NCI-H2171 treated with DMSO at 0.1 percent for 48 hours (cell line): Measurements from ENCODE around the gene ZNF740.

ENCODE experiments used
- DNase-seq: peaks from one replicate; lab custom pipeline; 2025; lab: John Stamatoyannopoulos, UW

ZNF740 gene

DNA sequence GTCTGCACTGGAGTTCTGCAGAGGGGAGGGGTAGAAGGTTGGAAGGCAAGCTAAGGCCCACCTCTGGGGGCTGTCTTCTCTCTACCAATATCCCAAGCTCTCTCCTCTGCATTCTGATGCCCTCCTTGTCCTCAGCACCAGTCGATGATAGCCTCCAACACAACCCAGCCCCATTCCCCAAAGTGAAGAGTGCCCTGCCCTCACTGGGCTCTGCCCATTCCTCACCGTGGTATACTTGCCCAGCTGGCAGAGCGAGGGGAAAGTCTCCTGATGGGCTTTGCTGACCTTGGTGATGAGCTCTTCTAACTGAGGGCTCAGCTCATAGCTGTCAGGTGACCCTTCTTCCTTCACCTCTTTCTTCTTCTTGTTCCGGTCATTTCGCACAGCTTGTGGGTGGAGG is 33.7 kb downstream of the ZNF740 start:
- no peak for DNase-seq

DNA sequence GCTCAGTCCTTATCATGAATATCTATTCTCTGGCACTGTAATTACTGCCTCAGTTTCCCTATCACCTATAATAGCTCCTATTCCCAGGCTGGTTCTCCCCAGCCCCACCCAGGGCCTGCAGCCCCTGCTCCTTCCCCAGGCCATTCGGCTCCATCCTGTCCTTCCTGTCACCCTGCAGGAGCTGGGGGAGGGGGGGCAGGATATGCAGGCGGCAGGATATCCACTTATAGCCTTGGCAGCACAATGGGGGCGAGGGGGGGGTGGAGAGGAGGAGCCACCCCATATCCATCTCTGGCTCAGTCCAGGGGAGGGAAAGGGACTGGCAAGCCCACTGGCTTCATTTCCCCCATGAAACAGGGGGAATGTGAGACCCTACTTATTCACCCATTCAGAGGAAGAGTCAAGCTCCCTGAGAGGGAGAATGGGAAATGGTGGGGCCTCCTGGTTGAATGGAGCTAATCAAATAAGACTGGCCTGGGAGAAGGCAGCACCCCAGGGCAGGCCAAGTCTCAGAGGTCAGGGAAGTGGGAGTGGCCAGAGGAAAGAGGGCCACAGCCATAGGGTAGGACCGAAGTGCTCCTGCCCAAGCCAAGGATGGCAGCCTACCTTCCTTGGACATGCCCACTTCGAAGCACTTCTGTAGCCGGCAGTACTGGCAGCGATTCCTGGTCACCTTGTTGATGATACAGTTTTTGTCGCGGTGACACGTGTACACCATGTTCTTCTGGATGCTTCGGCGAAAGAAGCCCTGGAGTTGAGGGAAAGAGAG is 34.3 kb downstream of the ZNF740 start:
- no peak for DNase-seq

DNA sequence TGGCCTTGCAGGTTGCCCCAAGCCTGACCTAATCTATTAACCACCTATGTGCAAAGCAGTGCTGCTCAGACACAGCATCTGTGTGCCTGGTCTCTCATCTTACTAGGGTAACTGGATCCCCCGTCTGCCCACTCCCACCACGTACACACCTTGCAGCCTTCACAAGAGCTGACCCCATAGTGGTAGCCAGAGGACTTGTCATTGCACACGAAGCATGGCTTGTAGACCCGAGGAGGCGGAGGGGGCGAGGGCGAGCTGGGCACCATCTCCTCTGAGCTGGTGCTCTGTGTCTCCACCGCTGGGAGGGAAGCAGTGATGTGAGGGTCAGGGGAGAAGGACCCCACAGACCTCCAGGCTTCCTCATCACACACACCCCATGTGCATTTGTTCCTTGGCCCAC is 35.0 kb downstream of the ZNF740 start:
- DNase-seq, result no peak

DNA sequence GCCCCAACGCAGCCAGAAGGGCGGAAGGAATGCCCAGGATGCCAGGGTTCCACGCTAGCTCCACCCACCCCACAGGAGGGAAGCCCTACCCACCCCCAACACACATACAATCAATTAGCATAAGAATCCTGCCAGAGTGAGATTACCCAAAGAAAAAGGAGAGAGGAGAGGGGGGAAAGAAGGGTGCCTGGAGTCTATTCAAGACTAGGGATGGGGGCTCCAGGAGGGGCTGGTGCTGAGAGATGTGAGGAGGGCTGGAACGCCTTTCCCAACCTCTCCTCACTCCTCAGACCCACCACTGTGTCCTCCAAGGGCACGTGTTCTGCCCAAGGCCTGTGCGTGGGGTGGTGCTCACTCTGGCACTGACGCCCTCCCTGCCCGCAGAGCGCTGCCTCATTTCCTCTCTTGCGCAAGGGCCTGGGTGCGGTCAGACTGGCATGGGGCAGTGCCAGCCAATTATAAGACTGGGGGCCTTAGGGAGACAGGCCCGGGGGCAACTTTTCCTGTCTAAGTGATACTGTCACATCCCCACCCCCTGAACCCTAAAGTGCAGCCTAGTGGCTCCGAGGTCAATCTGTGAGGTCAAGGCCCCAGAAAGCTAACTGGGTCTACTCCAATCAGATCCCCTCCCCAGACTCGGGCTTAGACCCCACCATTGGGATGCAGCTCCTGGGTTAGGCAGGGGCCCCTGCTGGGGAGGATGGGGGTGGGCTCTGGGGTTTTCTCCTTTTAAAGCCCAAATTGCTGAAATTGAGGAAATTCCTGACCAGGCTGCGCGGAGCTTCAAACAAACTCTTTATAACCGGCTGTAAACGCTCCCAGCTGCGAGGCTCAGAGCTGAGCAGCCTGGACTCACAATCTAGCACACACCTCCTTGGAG is 36.8 kb downstream of the ZNF740 start:
- DNase-seq, result no peak

DNA sequence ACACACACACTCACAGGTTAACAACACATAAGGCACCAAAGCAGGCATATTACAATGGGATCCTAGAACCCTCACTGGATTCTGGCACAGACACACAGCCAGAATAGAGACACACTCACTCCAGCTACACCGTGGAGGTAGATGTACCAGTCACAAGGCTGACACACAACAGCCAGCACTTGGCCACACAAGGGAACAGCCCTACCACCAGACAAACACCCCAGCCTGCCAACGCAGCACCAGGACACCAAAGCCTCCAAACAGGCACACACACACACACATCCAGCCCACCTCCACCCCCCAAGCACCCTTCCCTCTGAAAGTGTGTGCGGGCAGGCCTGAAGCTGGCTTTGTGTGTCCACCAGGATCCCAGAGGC is 37.4 kb downstream of the ZNF740 start:
- no peak for DNase-seq

DNA sequence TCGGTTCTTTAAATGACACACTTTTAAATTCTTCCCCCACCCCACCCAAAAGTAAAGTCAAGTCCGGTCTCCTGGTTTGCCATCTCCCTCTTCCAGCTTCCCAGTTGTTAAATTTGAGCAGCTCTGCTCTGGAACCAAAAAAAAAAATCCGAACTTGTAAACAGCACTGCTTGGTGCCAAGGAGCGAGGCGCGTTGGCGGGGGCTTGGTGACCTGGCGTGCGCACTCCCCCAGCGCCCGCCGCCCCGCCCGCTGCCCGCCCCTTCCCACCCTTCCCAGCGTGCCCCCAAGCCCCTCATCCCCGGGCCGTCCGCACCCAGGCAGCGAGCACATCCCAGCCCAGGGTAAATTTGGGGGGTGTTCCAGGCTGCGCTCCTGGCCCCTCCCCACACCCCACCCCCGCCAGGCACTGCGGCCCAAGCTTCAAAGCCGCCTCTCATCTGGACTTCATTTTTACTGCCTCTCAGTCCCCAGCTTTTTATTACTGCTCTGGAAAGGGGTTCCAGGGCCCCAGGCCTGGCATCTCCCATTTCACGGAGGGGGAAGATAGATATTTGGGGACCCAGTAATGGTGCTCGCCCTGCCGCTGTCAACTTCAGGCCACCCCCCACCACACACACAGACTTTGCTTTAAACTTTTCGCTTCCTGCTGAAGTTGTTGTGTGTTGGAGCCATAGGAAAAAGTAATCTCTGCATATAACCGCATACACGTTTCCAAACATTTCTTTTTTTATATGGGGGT is 38.2 kb downstream of the ZNF740 start:
- no peak for DNase-seq

DNA sequence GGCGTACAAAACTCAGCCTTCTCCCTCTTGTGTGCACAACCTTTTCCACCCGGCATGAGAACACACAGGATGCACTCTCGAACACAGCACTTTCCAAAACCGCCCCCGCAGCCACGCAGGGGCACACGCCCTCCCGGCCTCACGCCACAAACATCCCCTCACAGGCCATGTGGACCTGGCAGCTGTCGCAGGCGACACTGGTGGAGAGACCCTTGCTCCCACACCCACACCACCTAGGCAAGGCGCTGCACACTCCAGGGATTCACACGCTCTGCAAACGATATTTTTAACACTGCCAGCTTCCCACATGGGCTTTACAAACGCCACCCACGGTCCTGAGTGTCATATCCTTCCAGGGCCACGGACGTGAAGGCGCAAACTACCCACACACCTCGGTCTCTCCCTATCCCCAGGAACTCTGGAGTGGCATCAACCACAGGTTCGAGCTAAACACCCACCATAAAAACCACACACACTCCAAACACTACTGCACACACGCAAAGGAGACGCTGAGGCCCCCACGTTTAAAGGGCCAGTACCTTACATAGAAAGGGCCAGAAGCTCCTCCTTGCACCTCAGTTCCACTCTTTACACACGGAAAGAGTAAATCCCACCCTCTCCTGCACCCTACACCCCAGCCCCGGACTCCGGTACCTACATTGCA is 38.9 kb downstream of the ZNF740 start:
- DNase-seq, result no peak

DNA sequence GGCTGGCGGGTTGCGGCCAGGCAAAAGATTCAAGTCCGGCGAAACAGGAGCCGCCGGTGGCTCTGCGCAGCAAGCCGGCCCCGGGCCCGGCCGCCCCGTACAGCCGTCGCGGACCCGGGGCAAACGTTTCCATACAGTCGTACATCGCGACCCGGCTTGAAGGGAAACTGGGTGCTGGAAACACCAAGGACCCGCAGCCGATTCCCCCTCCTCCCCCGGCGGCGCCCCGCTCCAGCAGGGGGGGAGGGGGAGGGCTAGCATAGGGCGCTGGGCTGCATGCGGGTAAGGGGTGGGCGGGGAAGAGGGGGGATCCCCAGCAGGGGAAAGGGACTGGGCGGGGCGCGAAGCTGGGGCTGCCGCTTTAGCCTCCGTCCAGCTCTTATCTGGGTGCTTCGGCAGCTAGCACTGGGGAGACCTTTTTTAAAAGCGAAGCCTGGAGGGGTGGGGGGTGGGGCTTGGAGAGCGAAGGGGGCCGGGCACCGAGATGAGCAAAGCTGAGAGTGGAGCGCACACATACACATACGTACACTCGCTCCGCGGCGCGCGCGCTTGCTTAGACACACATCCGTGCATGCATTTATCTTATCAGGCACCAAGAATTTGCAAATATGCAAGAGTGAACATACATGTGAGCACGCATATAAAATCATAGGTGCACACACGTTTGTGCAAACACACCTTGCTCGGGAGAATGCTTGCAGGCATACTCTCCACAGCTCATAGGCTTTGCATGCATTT is 39.6 kb downstream of the ZNF740 start:
- DNase-seq, result peak; percentile 64

DNA sequence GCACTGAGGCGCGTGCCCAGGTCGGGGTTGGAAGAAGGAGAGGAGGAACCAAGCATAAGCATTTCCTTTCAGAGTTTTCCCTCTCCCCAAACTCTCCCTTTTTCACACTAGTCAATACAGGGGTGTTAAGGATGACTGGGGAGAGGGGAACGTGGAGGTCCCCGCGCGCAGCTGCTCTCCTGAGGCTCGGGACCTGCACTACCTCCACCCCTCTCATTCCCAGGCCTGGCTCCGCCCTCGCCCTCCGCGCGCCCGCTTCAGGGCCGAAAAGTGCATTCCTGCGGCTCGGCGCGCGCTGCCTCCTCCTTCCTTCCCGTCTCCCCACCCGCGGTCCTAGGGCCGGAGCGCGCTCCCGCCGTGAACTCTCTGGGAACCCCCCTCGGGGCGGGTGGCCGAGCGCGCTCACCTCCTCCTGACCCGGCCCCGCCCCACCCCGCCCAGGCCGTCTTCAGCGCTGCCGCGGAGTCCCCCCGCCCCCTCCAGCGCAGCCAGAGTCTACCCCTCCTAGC is 40.2 kb downstream of the ZNF740 start:
- peak; percentile 76 for DNase-seq

DNA sequence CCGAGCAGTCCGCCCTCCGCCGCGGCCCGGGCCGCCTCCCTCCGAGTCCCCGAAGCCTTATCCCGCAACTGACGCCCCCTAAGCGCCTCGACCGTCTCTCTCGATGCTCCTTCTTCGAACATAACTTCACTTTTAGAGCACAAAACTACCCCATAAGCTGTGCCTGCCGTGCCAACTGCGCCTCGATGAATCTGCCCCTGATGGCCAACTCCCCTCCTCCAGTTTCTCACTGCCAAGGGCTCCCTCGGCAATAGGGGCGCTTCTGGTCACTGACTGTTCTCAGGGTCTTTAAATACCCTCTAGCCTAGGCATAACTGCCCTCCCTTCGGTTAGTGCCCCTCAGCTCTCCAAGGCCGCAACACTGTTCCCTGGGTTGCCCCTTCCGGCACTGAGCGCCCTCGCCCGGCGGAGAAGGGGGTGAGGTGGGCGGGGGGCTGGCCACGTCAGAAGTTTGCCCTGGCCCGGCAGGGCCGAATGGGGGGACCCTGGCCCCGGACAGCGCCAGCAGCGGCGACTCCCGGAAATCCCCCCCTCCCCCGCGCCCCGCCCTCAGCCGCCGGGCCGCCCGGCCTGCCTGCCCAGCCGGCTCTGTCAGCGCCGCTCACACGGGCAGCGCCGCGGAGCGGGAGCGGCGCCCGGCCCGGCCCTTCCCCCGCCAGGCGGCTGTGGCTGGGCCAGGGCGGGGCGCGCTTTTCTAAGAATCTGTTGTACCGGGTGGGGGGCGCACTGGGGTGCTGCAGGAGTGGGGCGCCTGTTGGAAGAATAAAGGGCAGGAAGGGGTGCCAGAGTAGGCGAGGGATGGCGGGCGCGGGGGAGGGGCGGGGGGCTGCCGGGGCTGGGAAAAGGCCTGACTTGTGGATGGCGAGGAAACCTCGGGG is 40.9 kb downstream of the ZNF740 start:
- DNase-seq, result peak; percentile 42

DNA sequence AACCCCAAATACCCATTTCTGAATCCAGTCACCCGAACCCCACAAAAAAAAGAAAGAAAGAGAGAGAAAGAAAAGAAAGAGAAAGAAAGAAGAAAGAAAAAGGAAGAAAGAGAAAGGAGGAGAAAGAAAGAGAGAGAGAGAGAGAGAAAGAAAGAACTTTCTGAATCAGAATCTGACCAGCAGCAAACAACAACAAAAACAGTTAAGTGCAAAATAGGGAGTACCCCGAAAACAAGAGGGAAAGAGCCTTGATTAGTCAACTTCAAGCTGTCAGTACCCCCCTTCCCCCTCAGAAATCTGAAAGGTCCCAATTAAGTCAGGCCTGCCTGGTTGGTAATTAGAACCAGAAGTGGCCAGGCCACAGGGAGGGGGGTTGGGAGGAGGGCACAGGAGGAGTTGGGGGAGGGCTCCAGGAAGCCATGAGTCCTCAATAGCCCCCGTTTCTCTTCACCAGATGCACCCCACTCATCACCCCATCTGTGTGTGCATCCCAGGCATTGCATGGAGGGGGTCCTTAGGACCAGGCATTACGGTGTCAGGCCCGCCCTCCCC is 41.7 kb downstream of the ZNF740 start:
- no peak for DNase-seq

DNA sequence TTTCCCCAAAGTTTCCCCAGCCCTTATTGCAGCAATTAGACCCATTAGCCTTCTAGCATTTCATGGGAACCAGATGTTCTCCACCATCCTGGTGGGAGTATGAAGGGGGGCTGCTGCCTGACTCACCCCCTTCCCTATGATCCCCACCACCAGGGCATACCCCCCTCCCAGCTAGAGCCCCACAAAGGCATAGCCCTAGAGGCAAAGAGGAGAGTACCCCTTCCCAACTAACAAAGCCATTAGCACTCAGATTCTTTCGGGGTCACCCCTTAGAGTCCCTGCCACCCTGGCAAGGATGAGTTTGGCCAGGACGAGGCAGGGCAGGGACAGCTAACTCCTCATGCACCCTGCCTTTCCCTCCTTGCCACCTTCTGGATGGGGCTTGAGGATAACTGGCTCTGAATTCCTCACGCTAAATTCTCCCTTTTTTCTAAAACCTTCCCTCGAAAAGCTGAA is 42.3 kb downstream of the ZNF740 start:
- DNase-seq, result no peak

DNA sequence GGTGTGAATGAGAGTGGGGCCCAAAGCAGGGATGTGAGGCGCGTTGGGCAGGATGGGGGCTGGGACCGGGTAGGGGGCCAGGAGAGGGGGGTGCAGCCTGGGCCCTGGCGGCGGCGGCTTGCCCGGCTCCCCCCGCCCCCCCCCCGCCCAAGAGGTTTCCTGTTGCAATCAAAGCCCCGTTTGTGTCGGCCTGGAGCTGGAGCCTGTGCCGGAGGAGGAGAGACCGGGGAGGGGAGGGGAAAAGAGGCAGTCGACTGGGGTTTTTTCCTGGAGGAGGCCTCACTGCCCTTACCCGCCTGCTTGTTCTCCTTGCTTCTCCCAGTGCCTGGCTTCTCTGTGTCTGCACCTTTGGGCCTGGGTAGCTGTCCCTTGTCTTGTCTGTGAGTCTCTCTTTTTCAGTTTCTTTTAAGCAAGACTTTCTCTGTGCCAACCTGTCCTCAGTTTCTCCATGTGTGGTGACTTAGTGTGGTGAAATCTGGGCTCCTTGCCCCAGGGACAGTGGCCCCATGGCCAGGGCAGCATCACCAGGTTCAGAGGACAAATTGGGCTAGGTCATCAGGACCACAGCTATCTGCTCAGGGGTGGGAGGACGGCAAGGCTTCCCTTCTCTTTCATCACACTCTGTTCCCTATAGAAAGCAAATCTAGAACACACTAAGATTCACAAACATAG is 43.0 kb downstream of the ZNF740 start:
- DNase-seq, result no peak

DNA sequence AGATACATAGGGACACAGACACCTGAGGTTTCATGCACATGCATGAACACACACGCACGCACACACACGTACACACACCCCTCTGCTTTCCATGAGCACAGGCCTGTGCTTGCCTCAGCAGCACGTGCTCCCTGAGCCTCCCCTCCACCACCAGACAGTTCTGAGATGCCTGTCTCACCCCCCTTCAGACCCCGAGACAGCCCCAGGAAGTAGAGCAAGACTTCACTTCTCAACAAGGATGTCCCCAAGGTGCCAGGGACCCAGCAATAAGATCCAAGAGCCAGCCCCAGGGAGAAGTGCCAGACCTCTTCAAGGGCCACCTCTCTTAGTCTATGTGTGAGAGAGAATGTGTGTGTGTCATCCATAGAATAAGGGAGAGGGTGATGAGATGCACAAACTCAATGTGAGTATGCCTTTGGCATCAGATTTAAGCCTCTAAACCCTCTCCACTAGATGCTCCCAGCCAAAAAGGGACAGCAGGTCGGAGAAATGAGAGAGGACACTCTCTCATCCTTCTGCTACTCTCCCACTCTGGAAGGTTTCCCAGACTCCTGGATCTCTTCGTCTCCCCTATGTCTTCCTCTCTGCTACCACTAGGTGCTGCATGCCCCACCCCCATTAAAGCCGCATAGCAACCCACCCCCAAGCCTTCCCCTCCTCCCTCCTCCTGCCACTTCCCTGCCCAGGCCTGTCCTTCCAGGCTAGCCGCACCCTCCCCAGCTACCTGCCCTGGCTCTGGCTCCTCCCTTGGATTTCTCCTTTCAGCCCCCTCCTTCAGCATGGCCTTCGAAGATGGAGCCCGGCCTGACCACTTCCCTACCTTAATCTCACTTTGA is 43.8 kb downstream of the ZNF740 start:
- no peak for DNase-seq

DNA sequence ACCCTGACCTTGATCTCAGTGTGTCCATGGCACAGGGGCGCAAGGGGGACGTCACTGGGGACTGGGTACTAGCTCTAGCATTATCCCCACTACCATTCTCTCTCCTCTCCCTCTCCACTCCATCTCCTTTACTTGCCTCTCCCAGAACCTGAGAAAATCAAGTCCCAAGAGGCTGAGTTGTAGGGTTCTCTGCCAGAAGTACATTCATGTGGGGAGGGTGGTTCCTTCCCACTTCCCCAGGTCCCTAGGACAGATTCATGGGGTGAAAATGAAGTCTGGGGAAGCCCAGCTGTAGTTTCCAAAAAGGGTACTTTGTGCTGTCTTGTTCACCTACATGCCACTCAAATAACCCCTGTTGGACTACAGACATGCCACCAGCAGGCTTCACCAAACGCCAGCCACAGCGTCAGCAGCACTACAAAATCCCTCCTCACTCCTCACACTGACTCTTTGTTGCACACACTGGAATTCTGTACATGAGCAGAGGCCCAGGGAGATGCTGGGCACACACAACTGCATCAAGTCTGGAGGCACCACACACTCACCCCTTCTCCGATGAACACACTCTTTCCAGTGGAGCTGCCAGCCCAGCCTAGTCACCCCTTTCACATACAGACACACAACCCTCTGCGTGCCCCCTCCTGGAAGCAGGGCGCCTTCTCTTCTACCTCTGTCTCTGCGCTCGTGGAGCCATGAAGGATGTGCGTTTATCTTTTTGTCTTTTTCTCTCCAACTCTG is 44.5 kb downstream of the ZNF740 start:
- no peak for DNase-seq

DNA sequence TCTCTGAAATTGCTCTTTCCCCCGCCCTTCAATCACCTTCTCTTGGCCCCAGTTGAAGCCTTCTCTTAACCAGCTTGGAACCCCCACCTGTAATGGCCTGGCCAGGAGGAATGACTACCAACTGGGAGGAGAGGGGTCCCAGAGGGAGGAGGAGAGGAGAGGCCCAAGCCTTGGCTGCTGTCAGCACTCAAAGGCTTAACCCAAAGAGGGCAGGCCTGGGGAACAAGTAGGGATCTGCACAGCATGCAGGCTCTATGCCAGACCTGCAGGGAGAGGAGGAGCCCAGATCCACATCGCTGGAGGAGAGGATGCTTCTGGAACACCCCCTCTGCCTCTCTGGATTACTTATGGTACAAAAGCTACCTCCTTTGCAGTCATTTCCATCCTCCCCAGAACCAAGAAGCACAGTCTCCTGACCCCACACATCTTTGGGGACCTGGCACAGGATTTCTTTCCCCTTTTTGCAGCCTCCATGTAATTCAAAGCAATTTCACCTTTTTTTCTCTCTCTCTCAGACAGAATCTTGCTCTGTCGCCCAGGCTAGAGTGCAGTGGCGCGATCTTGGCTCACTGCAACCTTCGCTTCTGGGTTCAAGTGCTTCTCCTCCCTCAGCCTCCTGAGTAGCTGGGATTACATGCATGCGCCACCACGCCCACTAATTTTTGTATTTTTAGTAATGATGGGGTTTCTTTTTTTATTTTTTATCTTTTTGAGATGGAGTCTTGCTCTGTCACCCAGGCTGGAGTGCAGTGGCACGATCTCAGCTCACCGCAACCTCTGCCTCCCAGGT is 45.3 kb downstream of the ZNF740 start:
- DNase-seq, result no peak

DNA sequence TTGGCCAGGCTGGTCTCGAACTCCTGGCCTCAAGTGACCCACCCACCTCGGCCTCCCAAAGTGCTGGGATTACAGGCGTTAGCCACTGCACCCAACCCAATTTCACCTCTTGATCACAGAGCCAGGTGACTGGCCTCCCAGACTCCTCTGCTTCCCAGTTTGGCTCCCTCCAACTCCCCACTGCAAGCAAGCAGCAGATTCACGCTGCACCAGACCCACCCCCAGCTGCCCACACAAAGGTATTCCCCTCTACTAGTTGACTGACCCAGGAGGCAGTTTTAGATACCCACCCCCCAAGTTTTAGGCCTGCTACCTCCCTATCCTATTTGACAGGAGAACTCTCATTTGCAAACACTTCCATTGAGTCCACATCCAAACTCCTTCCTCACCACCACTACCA is 46.3 kb downstream of the ZNF740 start:
- DNase-seq, result no peak
